ENCODE results near the gene PREP.

DNA sequence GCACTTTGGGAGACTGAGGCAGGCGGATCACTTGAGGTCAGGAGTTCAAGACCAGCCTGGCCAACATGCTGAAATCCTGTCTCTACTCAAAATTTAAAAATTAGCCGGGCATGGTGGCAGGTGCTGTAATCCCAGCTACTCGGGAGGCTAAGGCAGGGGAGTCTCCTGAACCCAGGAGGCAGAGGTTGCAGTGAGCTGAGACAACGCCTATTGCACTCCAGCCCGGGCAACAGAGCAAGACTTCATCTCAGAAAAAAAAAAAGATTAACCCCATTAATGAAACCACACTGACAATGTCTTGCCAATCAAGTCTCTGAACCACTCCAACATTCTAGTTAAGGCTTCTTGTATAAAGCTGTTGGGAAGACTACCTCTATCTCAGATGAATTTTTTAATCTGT is 4.0 kb downstream of the PREP start:
- TF ChIP-seq CTCF (IDR thresholded peaks at IDR 0.05 in 4 of 5, conservative IDR thresholded peaks at IDR 0.05 in 1 of 5) (no peak), POLR2A (IDR thresholded peaks at IDR 0.05) (no peak)
